Measurements from ENCODE around the gene TGFBR2. TPM values are rescaled to one million over a fixed set of nuclear protein-coding genes. Genes with fewer than 3 reads are reported as not detected.
A peak's percentile ranks its signal among the peaks of the same experiment; 100 is the strongest.
"Not testable (repeated sequence)": the region's sequence is repeated elsewhere in the genome, so short reads cannot be mapped to it uniquely, and the experiment has no call there.

The TGFBR2 gene
- total RNA-seq, 4 donors from 2014 or later, result 120 to 418 (median 218) TPM

- Histone ChIP-seq H3K4me1 (peaks cover 10 to 19% of the 10 kb centered on the region in 2 donors), H3K27ac (peak overlapping the region in 1 of 3 donors; percentile 5), H3K36me3 (no peaks in the 10 kb centered on the region), H3K27me3 (no peaks in the 10 kb centered on the region), H3K9me3 (no peaks in the 10 kb centered on the region), H3K4me3 (replicated peaks in 1 of 3) (no peak overlapping the region)
- intact Hi-C loops (cut with DNase I), result no loop called here
- DNase-seq, result no peak
- TF ChIP-seq, protein P1, sequence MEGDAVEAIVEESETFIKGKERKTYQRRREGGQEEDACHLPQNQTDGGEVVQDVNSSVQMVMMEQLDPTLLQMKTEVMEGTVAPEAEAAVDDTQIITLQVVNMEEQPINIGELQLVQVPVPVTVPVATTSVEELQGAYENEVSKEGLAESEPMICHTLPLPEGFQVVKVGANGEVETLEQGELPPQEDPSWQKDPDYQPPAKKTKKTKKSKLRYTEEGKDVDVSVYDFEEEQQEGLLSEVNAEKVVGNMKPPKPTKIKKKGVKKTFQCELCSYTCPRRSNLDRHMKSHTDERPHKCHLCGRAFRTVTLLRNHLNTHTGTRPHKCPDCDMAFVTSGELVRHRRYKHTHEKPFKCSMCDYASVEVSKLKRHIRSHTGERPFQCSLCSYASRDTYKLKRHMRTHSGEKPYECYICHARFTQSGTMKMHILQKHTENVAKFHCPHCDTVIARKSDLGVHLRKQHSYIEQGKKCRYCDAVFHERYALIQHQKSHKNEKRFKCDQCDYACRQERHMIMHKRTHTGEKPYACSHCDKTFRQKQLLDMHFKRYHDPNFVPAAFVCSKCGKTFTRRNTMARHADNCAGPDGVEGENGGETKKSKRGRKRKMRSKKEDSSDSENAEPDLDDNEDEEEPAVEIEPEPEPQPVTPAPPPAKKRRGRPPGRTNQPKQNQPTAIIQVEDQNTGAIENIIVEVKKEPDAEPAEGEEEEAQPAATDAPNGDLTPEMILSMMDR (IDR thresholded peaks at IDR 0.05), result no peak
- no peak for TF ChIP-seq POLR2A (IDR thresholded peaks at IDR 0.05)
Measured at GRCh38 chr3:30622047-30622545, 15.7 kb downstream of the TGFBR2 start.

- no peak overlapping the region for H3K4me3 ChIP-seq (replicated peaks in 1 of 3)
- no peaks in the 10 kb centered on the region for H3K36me3 ChIP-seq
- DNase-seq, result no peak
- no peaks in the 10 kb centered on the region for H3K9me3 ChIP-seq
- H3K27ac ChIP-seq, result no peak overlapping the region
- intact Hi-C loops (cut with DNase I), result no loop called here
- 75 to 83% methylated on average over 3 of the region's 3 CpGs for WGBS, 2 donors
- H3K27me3 ChIP-seq, result no peaks in the 10 kb centered on the region
- peaks cover 10 to 19% of the 10 kb centered on the region in 2 donors for H3K4me1 ChIP-seq
- TF ChIP-seq POLR2A (IDR thresholded peaks at IDR 0.05), result no peak
- TF ChIP-seq, protein P1 (IDR thresholded peaks at IDR 0.05), result no peak
Measured at GRCh38 chr3:30622790-30623189, 16.4 kb downstream of the TGFBR2 start.

DNA sequence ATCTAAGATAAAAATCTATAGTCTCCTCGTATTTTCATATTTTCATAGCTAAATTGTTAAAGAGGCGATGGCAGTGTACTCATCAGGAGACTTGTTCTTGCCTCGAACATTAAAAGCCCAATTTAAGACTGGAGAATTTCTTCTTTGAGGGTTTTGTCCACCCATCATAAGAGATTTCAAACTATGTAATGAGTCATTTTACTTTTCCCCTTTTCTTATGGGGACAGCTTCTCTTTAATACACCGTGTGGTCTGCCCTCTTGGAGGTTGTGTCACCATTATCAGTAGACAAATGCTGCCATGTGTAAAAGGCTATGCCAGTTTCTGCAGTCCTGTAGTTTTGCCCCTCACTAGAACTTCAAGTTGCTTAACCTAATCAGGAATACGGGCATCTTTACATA, 16.9 kb downstream of the TGFBR2 start:
- Histone ChIP-seq H3K9me3 (no peaks in the 10 kb centered on the region), H3K27me3 (no peaks in the 10 kb centered on the region), H3K27ac (no peak overlapping the region), H3K36me3 (no peaks in the 10 kb centered on the region), H3K4me1 (peaks cover 10 to 19% of the 10 kb centered on the region in 2 donors), H3K4me3 (replicated peaks in 1 of 3) (no peak overlapping the region)
- 79 to 84% methylated on average over 5 of the region's 5 CpGs for WGBS, 2 donors
- no peak for DNase-seq
- TF ChIP-seq POLR2A (IDR thresholded peaks at IDR 0.05), result no peak
- intact Hi-C loops (cut with DNase I), result no loop called here

- H3K27me3 ChIP-seq; H3K36me3 ChIP-seq; H3K4me3 ChIP-seq (replicated peaks in 1 of 3); H3K9me3 ChIP-seq; DNase-seq; H3K27ac ChIP-seq; intact Hi-C loops (cut with DNase I): not testable (repeated sequence)
- WGBS, 2 donors, result 77 to 85% methylated on average over 6 of the region's 6 CpGs
- H3K4me1 ChIP-seq, result peaks cover 10 to 24% of the 10 kb centered on the region in 2 donors
Measured at GRCh38 chr3:30624480-30624879, 18.1 kb downstream of the TGFBR2 start.

DNA sequence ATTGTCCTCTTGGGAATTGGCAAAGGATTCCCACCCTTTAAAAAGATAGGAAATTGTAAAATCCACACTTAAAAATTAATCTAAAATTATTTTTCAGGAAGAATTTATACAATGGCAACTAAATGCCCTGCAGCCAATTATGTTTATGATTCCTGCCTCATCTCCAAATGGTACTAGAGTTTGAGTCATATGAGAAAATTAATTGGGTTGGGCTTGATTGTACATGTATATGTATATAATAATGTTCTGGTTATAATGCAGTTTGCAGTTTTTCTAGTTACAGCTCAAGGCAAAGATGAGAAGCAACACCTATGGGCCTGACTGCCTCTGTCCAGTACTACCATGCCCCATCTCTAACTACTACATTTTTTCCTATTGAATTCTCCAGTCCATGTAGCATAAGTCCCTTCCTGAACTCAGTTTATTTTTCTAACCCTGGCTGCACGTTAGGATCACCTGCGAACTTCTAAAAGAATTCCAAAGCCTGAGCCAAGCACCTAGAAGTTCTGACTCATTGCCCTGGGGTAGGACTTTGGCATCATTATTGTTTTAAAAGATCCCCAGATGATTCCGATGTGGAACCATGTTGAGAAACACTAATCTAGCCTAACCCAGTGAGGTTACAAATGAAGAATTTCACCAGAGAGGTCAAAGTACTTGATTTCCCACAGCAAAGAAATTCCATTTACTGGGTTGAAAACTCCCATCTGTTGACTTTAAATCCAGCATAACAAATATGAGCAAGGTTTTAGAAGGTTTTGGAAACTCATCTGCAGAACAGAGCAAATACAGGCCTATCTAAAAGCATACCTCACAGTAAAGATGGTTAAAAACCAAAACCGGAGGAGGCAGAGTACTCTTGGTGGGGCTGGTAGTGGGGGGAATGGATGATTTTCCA, 19.4 kb downstream of the TGFBR2 start:
- WGBS, 2 donors, result 72 to 76% methylated on average over 4 of the region's 4 CpGs
- H3K27me3 ChIP-seq, result no peaks in the 10 kb centered on the region
- TF ChIP-seq POLR2A (IDR thresholded peaks at IDR 0.05), result no peak
- TF ChIP-seq, protein P1 (IDR thresholded peaks at IDR 0.05), result no peak
- H3K4me1 ChIP-seq, result peaks cover 10 to 28% of the 10 kb centered on the region in 2 donors
- H3K27ac ChIP-seq, result peak overlapping the region in 2 of 3 donors; percentile 1 to 33
- no peak for DNase-seq
- no peaks in the 10 kb centered on the region for H3K9me3 ChIP-seq
- H3K4me3 ChIP-seq (replicated peaks in 1 of 3), result no peak overlapping the region
- intact Hi-C loops (cut with DNase I), result no loop called here
- no peaks in the 10 kb centered on the region for H3K36me3 ChIP-seq
